HG03175 (cell line): ENCODE results near the gene ZNHIT2.

Experiments used
- ATAC-seq: cut with Tn5 transposase; IDR thresholded peaks from one replicate; pipeline ENCODE4 v1.9.1; 2021; ENCODE audit warnings: mild to moderate bottlenecking, moderate library complexity; ENCODE audit not compliant: unreplicated experiment

ZNHIT2 gene

DNA sequence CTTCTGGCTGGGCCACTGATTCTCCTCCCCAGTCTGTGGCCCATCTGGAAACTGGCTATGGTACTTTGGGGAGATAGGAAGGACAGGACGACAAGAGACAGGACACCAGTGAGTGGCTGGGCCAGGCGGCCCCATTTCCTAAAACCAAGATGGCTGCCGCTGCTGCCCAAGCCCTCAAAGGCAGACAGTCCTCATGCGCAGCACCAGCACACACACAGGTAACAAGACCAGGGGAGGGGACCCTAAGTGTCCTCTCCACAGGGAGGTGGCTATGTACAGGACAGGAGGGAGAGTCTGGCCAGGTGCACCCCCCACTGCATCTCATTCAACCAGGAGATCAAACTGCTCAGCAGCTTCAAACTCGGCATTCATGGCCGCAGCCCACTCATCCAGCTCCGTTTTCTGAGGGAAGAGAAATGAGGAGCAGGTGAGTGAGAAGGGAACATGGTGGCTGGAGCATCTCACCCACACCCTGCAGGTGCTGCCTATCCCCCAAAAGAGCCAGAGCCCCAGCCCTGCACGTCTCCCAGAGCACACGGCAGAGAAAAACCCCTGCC, 38.6 kb downstream of the ZNHIT2 start:
- no peak for ATAC-seq

DNA sequence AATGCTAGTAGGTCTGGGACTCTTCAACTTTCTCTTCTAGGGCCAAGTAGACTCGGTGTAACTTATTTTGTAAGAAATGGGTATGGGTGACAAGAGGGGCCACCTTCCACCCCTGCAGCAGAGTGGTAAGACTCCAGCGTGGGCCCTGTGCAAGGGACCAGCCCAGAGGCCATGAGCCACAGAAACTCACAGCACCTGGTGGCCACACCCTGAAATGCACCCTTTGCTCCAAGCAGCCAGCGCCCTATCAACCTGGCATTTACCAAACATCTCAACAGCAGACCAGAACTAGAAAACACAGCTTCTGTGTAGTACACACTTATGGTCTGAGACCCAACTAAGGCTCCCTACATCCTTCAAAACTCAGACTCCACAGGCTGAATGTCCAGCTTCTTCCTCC, 39.4 kb downstream of the ZNHIT2 start:
- ATAC-seq, result peak; percentile 47

DNA sequence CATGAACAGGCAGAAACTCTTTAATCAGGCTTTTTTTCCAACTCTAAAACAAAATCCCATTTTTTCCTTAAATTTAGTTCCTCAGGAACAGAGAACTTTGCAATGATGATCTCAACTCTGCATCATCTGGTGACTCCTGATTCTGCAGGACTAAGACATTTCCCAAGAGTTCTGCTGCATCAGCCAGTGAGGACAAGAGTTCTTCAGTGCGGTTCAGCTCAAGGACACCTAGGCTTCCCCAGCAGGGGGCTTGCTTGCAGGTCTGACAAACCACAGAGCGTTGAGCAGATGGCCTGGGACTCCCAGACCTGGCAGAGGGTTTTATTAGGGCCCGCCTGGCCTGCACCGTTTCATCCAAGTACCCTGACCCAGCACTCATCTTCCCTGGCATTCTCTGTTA, 40.0 kb downstream of the ZNHIT2 start:
- no peak for ATAC-seq

DNA sequence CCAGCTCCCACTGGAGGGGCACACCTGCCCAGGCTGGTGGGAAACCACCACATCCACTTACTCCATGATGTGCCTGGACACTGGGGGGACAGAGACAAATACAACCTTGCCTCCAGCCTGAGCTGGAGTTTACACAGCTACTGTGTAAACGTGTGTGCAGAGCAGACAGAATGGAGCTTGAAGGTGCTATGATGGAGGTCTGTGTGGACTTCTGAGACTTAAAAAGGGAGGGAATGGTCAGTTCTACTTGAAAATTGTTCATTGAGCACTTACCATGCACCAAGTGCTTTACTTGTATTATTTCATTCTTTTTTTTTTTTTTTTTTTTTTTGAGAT, 44.9 kb downstream of the ZNHIT2 start:
- no peak for ATAC-seq

DNA sequence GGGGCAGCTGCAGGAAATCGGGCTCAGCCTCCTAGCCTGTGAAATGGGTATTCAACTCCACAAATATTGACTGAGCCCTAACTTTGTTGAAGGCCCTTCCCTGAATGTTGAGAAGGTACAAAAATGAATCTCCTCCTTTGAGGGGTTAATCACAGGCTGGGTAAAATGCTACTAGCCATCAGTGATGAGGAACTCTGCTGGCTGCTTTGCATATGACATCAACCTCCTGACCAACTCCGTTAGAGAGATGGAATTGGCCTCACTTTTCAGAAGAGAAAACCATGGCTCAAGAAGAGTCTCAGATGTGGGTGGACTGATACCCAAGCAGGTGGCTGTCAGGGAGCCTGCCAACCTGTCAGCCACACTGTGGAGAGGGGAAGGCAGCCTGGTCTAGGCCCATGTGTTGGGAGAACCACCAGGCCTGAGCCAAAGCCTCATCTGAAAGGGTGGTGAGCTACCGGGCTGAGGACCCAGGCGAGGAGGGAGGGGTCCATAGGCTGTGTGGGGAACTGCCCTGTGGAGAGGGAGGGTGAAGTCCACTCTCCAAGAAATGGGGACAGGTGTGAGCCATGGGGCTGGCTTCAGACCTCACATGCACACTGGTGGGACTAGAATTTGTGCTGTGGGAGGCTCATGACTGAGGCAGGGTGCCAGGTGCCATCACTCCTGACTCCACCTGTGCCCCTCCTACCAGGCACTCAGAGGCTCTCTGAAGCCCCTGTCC, 45.4 kb downstream of the ZNHIT2 start:
- no peak for ATAC-seq

DNA sequence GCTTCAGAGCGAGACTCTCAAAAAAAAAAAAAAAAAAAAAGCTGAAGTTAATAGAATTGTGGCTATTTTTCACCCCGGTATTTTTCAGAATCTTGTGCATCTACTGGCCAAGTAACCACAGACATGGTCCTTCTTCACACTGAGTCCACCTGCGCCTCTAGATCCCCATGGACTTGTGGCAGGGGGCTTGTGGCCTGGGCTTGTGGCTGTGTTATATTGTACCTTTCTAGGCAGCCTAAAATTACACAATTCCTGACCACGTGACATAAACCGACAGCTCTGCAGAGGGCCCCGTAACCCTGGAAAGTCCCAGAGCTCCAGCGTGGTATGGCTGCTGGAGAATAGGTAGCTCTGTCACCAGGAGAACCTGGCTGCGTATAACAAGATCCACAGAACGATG, 48.3 kb downstream of the ZNHIT2 start:
- no peak for ATAC-seq

DNA sequence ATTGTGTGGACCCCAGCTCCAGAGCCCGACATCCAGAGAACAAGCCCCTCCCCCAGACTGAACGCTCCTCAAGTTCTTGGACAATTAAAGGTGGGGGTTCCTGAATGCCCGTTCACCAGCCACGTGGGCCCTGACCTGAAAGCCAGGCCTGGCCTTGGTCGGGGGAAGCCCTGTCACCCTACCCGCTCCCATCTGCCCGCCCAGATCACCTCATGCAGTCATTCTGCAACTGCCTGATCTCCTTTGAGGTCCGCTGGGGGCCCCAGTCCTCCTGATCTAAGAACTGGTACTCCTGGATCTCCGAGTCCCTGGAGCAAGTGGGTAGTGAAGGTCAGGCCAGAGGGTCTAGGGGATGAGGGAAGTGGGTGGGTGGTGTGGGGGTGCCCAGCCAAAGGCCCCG, 50.1 kb downstream of the ZNHIT2 start:
- ATAC-seq, result no peak

DNA sequence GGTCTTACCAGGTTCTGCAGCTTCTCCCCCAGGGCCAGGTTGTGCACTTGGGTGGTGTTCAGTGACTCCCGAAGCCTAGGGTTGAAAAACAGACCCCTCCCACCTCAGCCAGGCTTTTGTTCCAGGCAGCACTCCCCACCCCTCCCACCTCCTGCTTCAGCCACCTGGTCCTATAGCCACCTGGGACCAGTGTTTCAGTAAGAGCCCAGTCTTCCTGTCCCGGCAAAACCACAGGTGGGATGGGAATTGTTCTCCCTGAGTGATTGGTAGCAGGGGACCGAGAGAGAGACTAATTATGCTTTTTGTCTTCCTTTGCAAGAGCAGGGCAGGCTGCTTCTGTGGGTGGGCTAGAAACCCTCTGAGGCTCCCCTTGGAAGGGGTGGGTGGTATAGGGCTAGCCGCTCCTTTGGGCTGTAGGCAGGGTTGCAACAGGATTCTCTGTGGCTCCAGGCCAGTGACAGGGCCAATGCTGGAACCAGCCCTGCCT, 50.7 kb downstream of the ZNHIT2 start:
- ATAC-seq, result no peak
